K562 (cell line): Measurements from ENCODE around the gene KCNIP2. TPM values are rescaled to one million over a fixed set of nuclear protein-coding genes. Genes with fewer than 3 reads are reported as not detected.

ENCODE experiments used
- ATAC-seq: fragments of 200-7000 bp; cut with Tn5 transposase; 3 replicates; pipeline ENCODE4 v1.9.1; 2020; ENCODE audit warnings: moderate library complexity
- BruUV-seq: library from RNA; stranded (reverse); fragments of 400-500 nt; replicated peaks from 2 replicates; lab custom pipeline; 2021; lab: Mats Ljungman, UMichigan
- CTCF ChIA-PET: fragments of 300-600 bp; formaldehyde crosslinking; extraction: SDS; loops from one replicate; lab custom pipeline; 2021; ENCODE audit warnings: low intra/inter-chr PET ratio; lab: Yijun Ruan, JAX
- POLR2A ChIA-PET: fragments of 300-600, 350-650 bp; sonication (Branson Sonifier 250); formaldehyde crosslinking; extraction: SDS; loops from one replicate; lab custom pipeline; 2021; ENCODE audit warnings: antibody characterized with exemption, inconsistent platforms; lab: Yijun Ruan, JAX
- DNase-seq, 4 experiments: peaks; one replicate each; pipeline versions ENCODE4 v3.0.0 to v3.0.0-alpha.2; 2011 to 2018; ENCODE audit warnings: low spot score in 3 of 4, mixed read lengths in 3 of 4; ENCODE audit errors: extremely low read depth in 1 of 4
- FAIRE-seq: peaks from 2 replicates; lab custom pipeline; 2011; peaks lifted over from hg19 to GRCh38; lab: Jason Lieb, UNC
- H2AFZ ChIP-seq: 2 replicates; pipeline ENCODE4 v1.6.0; 2011; ENCODE audit warnings: low read depth, low read length, control low read depth, inconsistent platforms
- H3K27ac ChIP-seq: fragments of 200-600 bp; 3 replicates; pipeline ENCODE4 v1.8.0; 2011; ENCODE audit warnings: low read depth, mild to moderate bottlenecking, control low read depth, inconsistent platforms, low read length, moderate library complexity, mixed read lengths; ENCODE audit errors: extremely low read depth
- H3K27me3 ChIP-seq, 2 experiments: fragments of 300-600 bp in 1 of 2; 2 replicates in 1 of 2; 3 replicates in 1 of 2; pipeline versions ENCODE4 v1.6.0 to v1.8.0; 2011; ENCODE audit warnings: inconsistent platforms in 2 of 2, low read length in 2 of 2, mild to moderate bottlenecking in 1 of 2, mixed read lengths in 1 of 2, moderate library complexity in 1 of 2; ENCODE audit not compliant: control insufficient read depth in 2 of 2, insufficient read depth in 2 of 2
- H3K36me3 ChIP-seq: fragments of 300-600 bp; 3 replicates; pipeline ENCODE4 v1.8.0; 2011; ENCODE audit warnings: mild to moderate bottlenecking, low read length, inconsistent platforms; ENCODE audit not compliant: control insufficient read depth, insufficient read depth
- H3K4me1 ChIP-seq, 2 experiments: fragments of 200-600 bp in 1 of 2; replicated peaks in 1 of 2; 2 replicates in 1 of 2; 3 replicates in 1 of 2; pipeline versions ENCODE4 v1.5.1 to v1.8.0; 2011; ENCODE audit warnings: inconsistent platforms in 2 of 2, low read length in 2 of 2, mild to moderate bottlenecking in 1 of 2, mixed read lengths in 1 of 2, moderate library complexity in 1 of 2; ENCODE audit not compliant: control insufficient read depth in 2 of 2, insufficient read depth in 2 of 2
- H3K4me2 ChIP-seq: 2 replicates; pipeline ENCODE4 v1.6.1; 2011; ENCODE audit warnings: low read length, control low read depth, inconsistent platforms, mixed read lengths; ENCODE audit not compliant: insufficient read depth
- H3K4me3 ChIP-seq: fragments of 200-600 bp; sonication (generic), shearing (Covaris generic); 2 replicates; pipeline ENCODE4 v1.5.1; 2016; ENCODE audit warnings: control low read depth, inconsistent platforms
- H3K79me2 ChIP-seq: fragments of 200-600 bp; 3 replicates; pipeline ENCODE4 v1.8.0; 2011; ENCODE audit warnings: low read length, inconsistent platforms; ENCODE audit not compliant: control insufficient read depth, insufficient read depth
- H3K9ac ChIP-seq, 2 experiments: 2 replicates each; pipeline versions ENCODE4 v1.6.0 to v1.6.1; 2011; ENCODE audit warnings: low read depth in 2 of 2, low read length in 2 of 2, control low read depth in 1 of 2, inconsistent platforms in 1 of 2, mild to moderate bottlenecking in 1 of 2, mixed read lengths in 1 of 2; ENCODE audit not compliant: insufficient read depth in 1 of 2
- H3K9me1 ChIP-seq: one replicate; pipeline ENCODE4 v1.6.0; 2011; ENCODE audit warnings: inconsistent platforms, mild to moderate bottlenecking, low read length, moderate library complexity; ENCODE audit not compliant: control insufficient read depth, insufficient read depth
- H3K9me3 ChIP-seq: replicated peaks from 2 replicates; pipeline ENCODE4 v1.5.1; 2011; ENCODE audit warnings: low read depth, low read length, inconsistent platforms; ENCODE audit not compliant: control insufficient read depth, insufficient read depth
- H4K20me1 ChIP-seq: replicated peaks from 2 replicates; pipeline ENCODE4 v1.6.1; 2011; ENCODE audit warnings: low read length, inconsistent platforms, mixed read lengths; ENCODE audit not compliant: control insufficient read depth, insufficient read depth
- ARID1B ChIP-seq: fragments of 450-650 bp; IDR thresholded peaks from 2 replicates; pipeline ENCODE4 v1.6.1; 2016; ENCODE audit warnings: antibody characterized with exemption, mild to moderate bottlenecking, inconsistent platforms
- ASH1L ChIP-seq: fragments of 450-650 bp; IDR thresholded peaks from 2 replicates; pipeline ENCODE4 v1.6.1; 2018; ENCODE audit warnings: borderline replicate concordance, mild to moderate bottlenecking, low read depth; ENCODE audit not compliant: partially characterized antibody
- CBFA2T3 ChIP-seq: fragments of 450-650 bp; IDR thresholded peaks from 2 replicates; pipeline ENCODE4 v1.6.1; 2017
- NR2C2 ChIP-seq, 2 experiments: fragments of 200-800 bp in 1 of 2; sonication (Bioruptor generic) in 1 of 2; sonication (generic) in 1 of 2; formaldehyde crosslinking in 1 of 2; IDR thresholded peaks; 2 replicates each; pipeline versions ENCODE4 v1.6.1 to v1.8.0; 2016 to 2022; ENCODE audit warnings: mild to moderate bottlenecking in 1 of 2, missing compliant biosample characterization in 1 of 2, missing genetic modification characterization in 1 of 2, missing genetic modification reagents in 1 of 2
- PPARD ChIP-seq: fragments of 250-450 bp; sonication (Bioruptor Pico); IDR thresholded peaks from 2 replicates; pipeline ENCODE4 v1.8.0; 2022; ENCODE audit warnings: inconsistent platforms, mild to moderate bottlenecking, moderate library complexity
- RCOR1 ChIP-seq, 2 experiments: IDR thresholded peaks; 2 replicates each; pipeline ENCODE4 v1.6.1; 2012; ENCODE audit warnings: low read depth in 2 of 2, low read length in 2 of 2, borderline replicate concordance in 1 of 2, improper control_type of control experiment in 1 of 2
- TCF7 ChIP-seq: sonication (generic); IDR thresholded peaks from 2 replicates; pipeline ENCODE4 v1.6.1; 2016; ENCODE audit warnings: antibody characterized with exemption, borderline replicate concordance
- ZNF175 ChIP-seq: fragments of 200-800 bp; sonication (Bioruptor generic); IDR thresholded peaks from 2 replicates; pipeline ENCODE4 v1.6.1; 2016; ENCODE audit warnings: low read depth, mild to moderate bottlenecking, missing genetic modification characterization, missing compliant biosample characterization
- ZNF24 ChIP-seq: fragments of 450-650 bp; IDR thresholded peaks from 2 replicates; pipeline ENCODE4 v1.6.1; 2016
- ZNF263 ChIP-seq: sonication (generic); formaldehyde crosslinking; IDR thresholded peaks from 2 replicates; pipeline ENCODE4 v1.8.0; 2022; ENCODE audit warnings: mild to moderate bottlenecking, missing genetic modification reagents, borderline replicate concordance
- ZNF444 ChIP-seq: fragments of 250-450 bp; sonication (Bioruptor Pico); IDR thresholded peaks from 2 replicates; pipeline ENCODE4 v1.4.0; 2020; ENCODE audit warnings: mild to moderate bottlenecking, moderate library complexity
- ZNF696 ChIP-seq: fragments of 250-450 bp; sonication (Bioruptor Pico); conservative IDR thresholded peaks from 2 replicates; pipeline ENCODE4 v1.4.0; 2020; ENCODE audit warnings: mild to moderate bottlenecking, moderate library complexity
- WGBS: fragments of 100-300 bp; shearing (Covaris generic); methylation state at CpG from one replicate; pipeline ENCODE4 v1.1.6; 2016; ENCODE audit warnings: low coverage, mixed read lengths; ENCODE audit not compliant: insufficient coverage; ENCODE audit errors: missing lambda C conversion rate; 5-methylcytosine and 5-hydroxymethylcytosine counted together
- in situ Hi-C: fragments of 300-500 bp; cut with MboI; formaldehyde crosslinking; loops from 4 replicates; pipeline ENCODE4 v1.15.0; 2018; ENCODE audit warnings: inconsistent platforms, mixed read lengths
- intact Hi-C: fragments of 100-400 bp; cut with micrococcal nuclease; formaldehyde crosslinking; loops from 2 replicates; pipeline ENCODE4 v1.14.2; 2022
- polyA plus RNA-seq, 8 experiments: library from polyadenylated mRNA; depleted of rRNA in 4 of 8; stranded (reverse) in 5 of 8; unstranded in 3 of 8; fragments of >200 nt; fragmentation: Nextera tagmentation in 2 of 8; fragmentation: Illumina TruSeq in 1 of 8; extraction: Ambion mirVana in 2 of 8; extraction: Trizol in 1 of 8; gene quantifications; 2 replicates each; pipeline versions ENCODE4 v1.2.1 to v1.2.3, GENCODE V29; 2011 to 2014; ENCODE audit warnings: inconsistent platforms in 1 of 8, missing spikeins in 1 of 8
- total RNA-seq, 7 experiments: library from RNA; depleted of rRNA in 6 of 7; stranded (reverse); fragments of >200 nt in 6 of 7; fragmentation: Illumina TruSeq in 2 of 7; extraction: Trizol in 2 of 7; gene quantifications; 2 replicates each; pipeline versions ENCODE4 v1.2.1 to v1.2.3, GENCODE V29; 2011 to 2021; ENCODE audit warnings: low replicate concordance in 1 of 7
- TF ChIP-seq, protein P1 (sequence below): fragments of 450-650 bp; IDR thresholded peaks from one replicate; pipeline ENCODE4 v1.6.1; 2018; ENCODE audit warnings: mild to moderate bottlenecking, moderate library complexity; ENCODE audit not compliant: partially characterized antibody

Gene KCNIP2
- total and polyA plus RNA-seq, 9 of the 15 experiments (the other 6 are each of a cell fraction or from before 2014, with no cell fraction given), result 2.5 to 7.6 (median 4.1) TPM

GRCh38 chr10:101803511-101803910 is 40.1 kb downstream of the KCNIP2 start:
- Histone ChIP-seq H3K4me3 (no peak overlapping the region), H3K36me3 (peaks cover 90% of the 10 kb centered on the region), H2AFZ (no peak overlapping the region), H3K27ac (no peak overlapping the region), H3K4me2 (no peak overlapping the region), H3K79me2 (peaks cover 27% of the 10 kb centered on the region), H3K27me3 (no peaks in the 10 kb centered on the region), H3K9me3 (no peaks in the 10 kb centered on the region), H3K9me1 (no peaks in the 10 kb centered on the region), H3K4me1 (peaks cover 0 to 4% of the 10 kb centered on the region in 2 experiments; a peak in 1 of 5 replicates), H3K9ac (no peak overlapping the region), H4K20me1 (no peaks in the 10 kb centered on the region; the same call in 1 of the 2 replicates)
- POLR2A ChIA-PET, result interaction anchor here (0.6 to 2.1 kb wide), 3 partner anchors 8 to 328 kb away, joined by 3 to 6 read pairs (median 4); no protein-coding TSS in a partner anchor
- intact Hi-C loops (no loop called here), in situ Hi-C loops (no loop called here)
- no peak for FAIRE-seq
- no peak for ATAC-seq
- BruUV-seq, result no TSS peak
- DNase-seq, result no peak
- CTCF ChIA-PET, result no interaction called here
- TF ChIP-seq PPARD (CRISPR knock-in tag) (no peak), ZNF24 (no peak)
- 90% methylated on average over 4 of the region's 4 CpGs for WGBS

DNA sequence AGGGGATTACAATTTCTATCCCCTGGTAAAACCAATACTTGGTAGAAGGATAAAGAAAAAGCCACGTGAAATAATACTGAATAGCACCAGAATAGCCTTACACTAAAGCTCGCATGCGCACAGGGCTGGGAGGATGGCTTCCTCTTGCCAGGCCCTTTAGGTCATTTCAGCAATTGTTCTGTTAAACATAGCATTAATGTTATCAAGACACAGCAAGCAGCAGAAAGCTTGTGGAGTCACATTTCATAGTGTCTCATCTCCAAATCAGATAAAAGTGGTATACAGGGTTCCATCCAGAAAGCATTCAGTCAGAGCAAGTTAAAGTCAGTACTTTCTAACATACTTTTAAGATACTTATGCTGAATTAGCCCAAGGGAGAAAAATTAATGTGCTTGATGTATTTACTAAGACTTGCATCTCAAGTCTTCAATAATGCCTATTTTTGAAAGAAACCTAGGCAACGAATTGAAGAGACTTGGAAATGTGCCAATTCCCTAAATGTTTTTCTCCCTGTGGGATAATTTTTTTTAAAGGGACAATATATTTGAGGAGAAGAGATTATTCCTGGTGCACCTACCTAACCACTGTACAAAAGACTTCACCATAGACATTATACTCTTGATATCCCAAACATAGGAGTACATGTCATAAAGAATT is 46.1 kb downstream of the KCNIP2 start:
- peak; percentile 91 for ATAC-seq
- H3K4me1 ChIP-seq, result peaks cover 0 to 9% of the 10 kb centered on the region in 2 experiments; a peak in 3 of 5 replicates
- 19% methylated on average over 4 of the region's 4 CpGs for WGBS
- H3K9ac ChIP-seq, result no peak overlapping the region
- DNase-seq, result peak in 2 of 4 experiments; percentile 34 to 68
- intact Hi-C loops, result no loop called here
- no peaks in the 10 kb centered on the region; the same call in 1 of the 2 replicates for H4K20me1 ChIP-seq
- H3K9me3 ChIP-seq, result no peaks in the 10 kb centered on the region
- no peak overlapping the region for H2AFZ ChIP-seq
- CTCF ChIA-PET, result no interaction called here
- in situ Hi-C loops, result no loop called here
- peak; percentile 87 for FAIRE-seq
- H3K79me2 ChIP-seq, result peaks cover 46% of the 10 kb centered on the region
- no peaks in the 10 kb centered on the region for H3K27me3 ChIP-seq
- H3K9me1 ChIP-seq, result no peaks in the 10 kb centered on the region
- peaks cover 97% of the 10 kb centered on the region for H3K36me3 ChIP-seq
- H3K27ac ChIP-seq, result 0 out of 3 replicates have a peak overlapping the region, but pooled peaks have one; percentile 27
- POLR2A ChIA-PET, result interaction anchor here (0.8 to 4.9 kb wide), 7 partner anchors 9 to 221 kb away, joined by 3 to 34 read pairs (median 4); partner anchors contain the start of genes NPM3 and OGA
- BruUV-seq, result TSS peak; percentile 19
- H3K4me2 ChIP-seq, result no peak overlapping the region
- no peak overlapping the region for H3K4me3 ChIP-seq
- TF ChIP-seq ASH1L, result no peak
- no peak for TF ChIP-seq ZNF444 (CRISPR knock-in tag)
- no peak for TF ChIP-seq NR2C2 (CRISPR knock-in tag; IDR thresholded peaks at IDR 0.05)
- TF ChIP-seq NR2C2 (tag; IDR thresholded peaks at IDR 0.05), result no peak
- TF ChIP-seq ARID1B, result peak; percentile 76
- no peak for TF ChIP-seq ZNF696
- no peak for TF ChIP-seq ZNF175 (CRISPR knock-in tag)
- no peak for TF ChIP-seq ZNF263 (CRISPR knock-in tag)
- TF ChIP-seq TCF7, result no peak
- peak; percentile 50 for TF ChIP-seq CBFA2T3
- TF ChIP-seq, protein P1, sequence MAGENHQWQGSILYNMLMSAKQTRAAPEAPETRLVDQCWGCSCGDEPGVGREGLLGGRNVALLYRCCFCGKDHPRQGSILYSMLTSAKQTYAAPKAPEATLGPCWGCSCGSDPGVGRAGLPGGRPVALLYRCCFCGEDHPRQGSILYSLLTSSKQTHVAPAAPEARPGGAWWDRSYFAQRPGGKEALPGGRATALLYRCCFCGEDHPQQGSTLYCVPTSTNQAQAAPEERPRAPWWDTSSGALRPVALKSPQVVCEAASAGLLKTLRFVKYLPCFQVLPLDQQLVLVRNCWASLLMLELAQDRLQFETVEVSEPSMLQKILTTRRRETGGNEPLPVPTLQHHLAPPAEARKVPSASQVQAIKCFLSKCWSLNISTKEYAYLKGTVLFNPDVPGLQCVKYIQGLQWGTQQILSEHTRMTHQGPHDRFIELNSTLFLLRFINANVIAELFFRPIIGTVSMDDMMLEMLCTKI, result no peak
- 0 out of 4 replicates have a peak, but pooled peaks of 1 of the 2 experiments have one; percentile 25 for TF ChIP-seq RCOR1 (IDR thresholded peaks at IDR 0.05; ENCODE audit: borderline replicate concordance in 1 of 2, low read depth in 2 of 2, low read length in 2 of 2)
